ENCODE results near the gene ARHGEF17. TPM values are rescaled to one million over a fixed set of nuclear protein-coding genes. Genes with fewer than 3 reads are reported as not detected.
A peak's percentile ranks its signal among the peaks of the same experiment; 100 is the strongest.

The ARHGEF17 gene
- total RNA-seq, 1 experiment from 2014 or later = 9.8 TPM

GRCh38 chr11:73392108-73393010 lies 84.3 kb downstream of the ARHGEF17 start:
- no peak for DNase-seq (ENCODE audit: low spot score)

- no peak for DNase-seq (ENCODE audit: low spot score)
These were observed 84.9 kb downstream of the ARHGEF17 start for GRCh38 chr11:73393011-73393380.

- DNase-seq (ENCODE audit: low spot score) = peak; percentile 85
These were observed 85.7 kb downstream of the ARHGEF17 start for GRCh38 chr11:73393479-73394415.

GRCh38 chr11:73394416-73395296 lies 86.6 kb downstream of the ARHGEF17 start:
- DNase-seq (ENCODE audit: low spot score) = no peak

DNA sequence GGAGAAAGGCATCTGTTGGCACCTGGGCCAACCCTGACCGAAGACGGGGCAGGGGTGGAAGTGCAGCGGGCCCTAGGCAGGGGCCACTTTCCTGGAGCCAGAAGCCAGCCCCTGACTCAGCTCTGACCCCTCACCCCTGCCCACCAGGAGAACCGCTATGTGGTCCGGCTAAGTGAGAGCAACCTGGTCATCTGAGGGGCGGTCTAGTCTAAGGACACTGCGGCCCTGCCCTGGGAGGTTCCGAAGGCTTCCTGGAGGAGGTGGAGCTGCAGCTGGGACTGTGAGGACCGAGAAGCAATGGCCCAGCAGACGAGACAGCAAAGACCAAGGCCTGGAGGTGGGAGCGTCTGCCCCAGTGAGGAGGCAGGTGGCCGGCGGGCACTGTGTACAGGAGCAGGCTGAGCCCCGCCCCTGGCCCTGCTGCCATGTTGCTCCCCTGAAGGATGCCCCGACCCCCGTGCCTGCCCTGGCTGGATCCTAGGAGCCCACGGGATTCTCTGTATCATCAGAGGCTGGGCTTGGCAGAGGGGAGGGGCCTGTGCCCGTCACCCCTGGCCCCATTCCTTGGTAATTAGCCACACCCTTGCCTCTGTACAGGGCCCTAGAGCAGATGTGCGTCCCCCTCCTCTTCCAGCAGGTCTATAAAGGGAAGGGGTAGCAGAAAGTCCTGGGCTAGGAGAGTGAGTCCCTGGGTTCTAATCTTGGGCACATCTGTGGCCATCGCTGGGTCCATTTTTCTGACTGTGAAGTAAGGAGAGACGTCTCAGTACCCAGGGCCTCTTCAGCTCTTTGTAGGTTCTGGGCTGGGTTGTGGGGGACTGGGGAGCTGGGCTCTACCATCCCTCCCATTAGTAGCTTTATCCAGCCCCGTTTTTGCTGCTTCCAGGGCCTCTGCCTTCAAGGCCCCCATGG lies 87.5 kb downstream of the ARHGEF17 start:
- no peak for DNase-seq (ENCODE audit: low spot score)

DNA sequence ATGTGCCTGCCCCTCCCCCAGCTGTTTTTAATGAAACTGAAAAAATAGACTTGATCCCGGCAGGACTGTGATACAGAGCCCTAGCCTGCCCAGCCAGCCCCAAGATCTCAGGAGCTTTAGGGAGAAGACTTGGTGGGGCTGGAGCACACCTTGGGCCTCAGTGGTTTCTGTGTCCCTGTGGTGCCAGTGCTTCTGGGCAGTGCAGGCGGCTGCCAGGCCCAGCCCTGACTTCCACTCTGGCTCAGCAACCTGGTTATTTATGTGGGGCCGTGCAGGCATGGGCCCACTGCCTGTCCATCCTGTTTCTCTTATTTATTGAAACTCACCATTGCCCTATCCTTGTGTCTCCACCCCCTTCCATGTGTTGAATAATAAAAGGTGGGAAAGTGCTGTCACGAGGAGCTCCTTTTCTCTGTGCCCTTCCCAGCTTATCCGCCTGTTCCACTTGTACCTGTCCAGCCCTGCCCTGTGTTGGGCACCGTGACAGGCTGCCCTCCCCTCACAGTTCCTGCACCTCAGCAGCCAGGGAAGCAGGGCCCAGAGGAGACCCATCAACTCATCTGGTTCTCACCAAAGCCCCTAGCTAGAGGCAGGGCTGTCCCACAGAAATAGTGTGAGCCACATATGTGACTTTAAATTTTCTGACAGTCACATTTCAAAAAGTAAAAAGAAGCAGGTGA lies 88.3 kb downstream of the ARHGEF17 start:
- no peak for DNase-seq (ENCODE audit: low spot score)

- no peak for DNase-seq (ENCODE audit: low spot score)
These were observed 88.9 kb downstream of the ARHGEF17 start for GRCh38 chr11:73396985-73397384.

DNA sequence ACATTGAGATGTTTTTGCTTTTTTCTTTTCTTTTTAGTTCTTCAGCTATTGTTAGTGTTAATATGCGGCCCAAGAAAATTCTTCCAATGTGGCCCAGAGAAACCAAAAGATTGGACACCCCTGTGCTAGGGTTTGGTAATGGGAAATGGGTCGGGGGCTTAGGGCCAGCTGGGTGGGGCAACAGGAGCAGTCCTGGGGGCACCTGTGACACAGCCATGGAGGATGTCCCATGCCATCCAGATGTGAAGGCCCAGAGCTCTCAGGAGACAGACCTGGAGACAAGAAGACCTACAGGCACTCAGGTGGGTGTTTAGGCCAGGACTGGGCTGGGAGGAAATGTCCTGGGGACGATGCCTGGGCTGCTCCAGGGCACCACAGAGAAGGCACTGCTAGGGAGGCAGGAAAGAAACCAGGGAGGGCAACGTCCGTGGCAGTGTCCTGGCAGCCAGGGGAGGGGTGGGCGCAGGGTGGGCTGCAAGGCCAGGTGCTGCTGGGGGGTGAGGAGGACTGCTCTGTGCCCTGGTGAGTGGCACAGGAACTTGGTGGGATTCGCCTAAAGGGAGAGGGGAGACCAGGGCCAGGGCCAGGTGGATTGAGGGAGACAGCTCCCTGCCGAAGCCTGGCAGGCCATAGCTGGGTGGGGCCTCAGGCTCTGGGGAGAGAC lies 89.5 kb downstream of the ARHGEF17 start:
- no peak for DNase-seq (ENCODE audit: low spot score)

- DNase-seq (ENCODE audit: low spot score) = no peak
These were observed 90.1 kb downstream of the ARHGEF17 start for GRCh38 chr11:73398132-73398526.

DNA sequence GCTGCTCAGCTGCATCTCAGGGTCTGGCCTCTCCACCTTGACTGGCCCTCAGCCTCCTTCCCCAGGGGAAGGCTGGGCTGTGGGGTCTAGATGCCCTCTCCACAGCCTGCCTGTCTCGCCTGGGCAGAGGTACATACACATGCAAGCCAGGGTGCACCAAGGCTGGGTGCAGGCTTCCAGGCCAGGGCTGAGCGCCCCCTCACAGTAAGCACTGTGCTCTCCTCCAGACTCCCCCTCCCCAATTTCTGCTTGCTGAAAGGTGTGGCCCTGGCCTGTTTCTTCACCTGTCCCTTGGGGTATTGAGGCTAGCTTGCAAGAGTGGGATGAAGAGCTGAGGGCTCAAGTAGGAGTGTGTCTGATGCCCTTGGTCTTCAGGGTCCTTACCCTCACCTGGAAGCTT lies 90.6 kb downstream of the ARHGEF17 start:
- no peak for DNase-seq (ENCODE audit: low spot score)

DNA sequence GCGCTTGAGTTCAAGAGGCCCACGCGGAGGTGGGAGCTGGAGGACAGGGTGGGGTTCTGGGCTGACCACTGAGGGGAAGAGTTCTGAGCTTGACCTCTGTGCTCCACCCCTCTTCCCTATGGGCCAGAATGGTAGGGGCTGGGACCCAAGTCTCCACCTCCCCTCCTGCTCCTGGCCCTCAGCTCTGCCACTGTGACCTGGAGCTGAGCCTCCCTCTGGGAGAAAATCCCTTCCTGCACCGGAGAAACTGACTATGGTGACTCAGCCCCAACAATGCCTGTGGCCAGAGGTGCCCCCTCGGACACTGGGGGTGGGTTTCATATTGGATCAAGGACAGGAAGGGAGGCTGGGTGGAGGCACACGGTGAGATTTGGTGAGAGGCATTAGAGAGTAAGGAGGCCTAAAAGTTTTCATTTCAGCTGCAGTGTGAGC lies 91.1 kb downstream of the ARHGEF17 start:
- DNase-seq (ENCODE audit: low spot score) = no peak

GRCh38 chr11:73399636-73400035 lies 91.6 kb downstream of the ARHGEF17 start:
- DNase-seq (ENCODE audit: low spot score) = no peak

- no peak for DNase-seq (ENCODE audit: low spot score)
These were observed 92.2 kb downstream of the ARHGEF17 start for GRCh38 chr11:73400293-73400692.

GRCh38 chr11:73401217-73401923 lies 93.3 kb downstream of the ARHGEF17 start:
- DNase-seq (ENCODE audit: low spot score) = no peak

GRCh38 chr11:73401924-73402833 lies 94.1 kb downstream of the ARHGEF17 start:
- DNase-seq (ENCODE audit: low spot score) = no peak

DNA sequence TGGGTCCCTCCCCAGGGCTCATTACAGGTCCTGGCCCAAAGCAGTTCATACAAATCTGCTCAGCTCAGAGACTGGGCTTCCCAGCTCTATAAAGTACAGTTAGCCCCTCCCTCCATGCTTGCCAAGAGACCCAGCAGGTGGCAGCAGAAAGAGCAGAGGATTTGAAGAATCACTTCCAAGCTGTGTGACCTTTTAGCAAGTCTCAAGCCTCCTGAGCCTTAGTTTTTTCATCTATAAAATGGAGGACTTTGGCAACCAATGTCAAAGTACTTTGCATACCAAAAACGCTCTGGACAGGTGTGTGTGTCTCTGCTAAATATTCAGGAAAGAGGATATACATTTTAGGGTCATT lies 94.7 kb downstream of the ARHGEF17 start:
- DNase-seq (ENCODE audit: low spot score) = no peak

GRCh38 chr11:73403541-73403940 lies 95.5 kb downstream of the ARHGEF17 start:
- DNase-seq (ENCODE audit: low spot score) = no peak

GRCh38 chr11:73404048-73404447 lies 96.0 kb downstream of the ARHGEF17 start:
- peak; percentile 48 for DNase-seq (ENCODE audit: low spot score)

Data from A172 (cell line).